HEK293T (cell line): Measurements from ENCODE around the gene CERS4.

Source experiments
- ARNT ChIP-seq: fragments of 450-650 bp; IDR thresholded peaks from 2 replicates; pipeline ENCODE4 v1.6.1; 2017; ENCODE audit warnings: mild to moderate bottlenecking
- BHLHE40 ChIP-seq: fragments of 450-650 bp; IDR thresholded peaks from 2 replicates; pipeline ENCODE4 v1.6.1; 2016; ENCODE audit warnings: mild to moderate bottlenecking, moderate library complexity, borderline replicate concordance
- CTBP1 ChIP-seq: fragments of 450-650 bp; IDR thresholded peaks from 2 replicates; pipeline ENCODE4 v1.6.1; 2016; ENCODE audit warnings: borderline replicate concordance
- ELF4 ChIP-seq: fragments of 450-650 bp; IDR thresholded peaks from 2 replicates; pipeline ENCODE4 v1.6.1; 2017; ENCODE audit warnings: antibody characterized with exemption
- FOXK2 ChIP-seq: fragments of 450-650 bp; IDR thresholded peaks from 2 replicates; pipeline ENCODE4 v1.6.1; 2016; ENCODE audit warnings: mild to moderate bottlenecking
- FOXM1 ChIP-seq: fragments of 450-650 bp; IDR thresholded peaks from 2 replicates; pipeline ENCODE4 v1.6.1; 2017; ENCODE audit warnings: mild to moderate bottlenecking, borderline replicate concordance
- HDGF ChIP-seq: fragments of 450-650 bp; IDR thresholded peaks from 2 replicates; pipeline ENCODE4 v1.6.1; 2017; ENCODE audit warnings: antibody characterized with exemption, borderline replicate concordance
- L3MBTL2 ChIP-seq: fragments of 450-650 bp; conservative IDR thresholded peaks from 2 replicates; pipeline ENCODE4 v1.6.1; 2016; ENCODE audit warnings: mild to moderate bottlenecking
- LEF1 ChIP-seq: fragments of 450-650 bp; IDR thresholded peaks from 2 replicates; pipeline ENCODE4 v1.6.1; 2017; ENCODE audit warnings: mild to moderate bottlenecking, borderline replicate concordance
- PKNOX1 ChIP-seq: fragments of 450-650 bp; IDR thresholded peaks from 2 replicates; pipeline ENCODE4 v1.6.1; 2016
- SP1 ChIP-seq: fragments of 450-650 bp; IDR thresholded peaks from 2 replicates; pipeline ENCODE4 v1.6.1; 2017
- SUZ12 ChIP-seq: fragments of 450-650 bp; IDR thresholded peaks from 2 replicates; pipeline ENCODE4 v1.6.1; 2016; ENCODE audit warnings: mild to moderate bottlenecking
- TARDBP ChIP-seq: fragments of 450-650 bp; IDR thresholded peaks from 2 replicates; pipeline ENCODE4 v1.6.1; 2016
- ZNF384 ChIP-seq: fragments of 450-650 bp; IDR thresholded peaks from 2 replicates; pipeline ENCODE4 v1.6.1; 2016

- no peak for TF ChIP-seq SUZ12
- no peak for TF ChIP-seq TARDBP
- no peak for TF ChIP-seq SP1
- no peak for TF ChIP-seq CTBP1
- no peak for TF ChIP-seq LEF1
- no peak for TF ChIP-seq FOXK2
- TF ChIP-seq PKNOX1: no peak
- no peak for TF ChIP-seq ELF4
- TF ChIP-seq BHLHE40: no peak
- no peak for TF ChIP-seq L3MBTL2
- no peak for TF ChIP-seq ZNF384
- TF ChIP-seq HDGF: no peak
- TF ChIP-seq ARNT: no peak
- no peak for TF ChIP-seq FOXM1
These were observed 29.1 kb downstream of the CERS4 start for GRCh38 chr19:8238251-8238650.
